Endothelial cell of umbilical vein (primary cell): ENCODE data around the gene IGSF23.

Experiments
- CTCF ChIP-seq, 2 donors: IDR thresholded peaks; 1 replicate in 1 of 2; 2 replicates in 1 of 2; pipeline ENCODE4 v1.5.1; 2011; ENCODE audit warnings: low read length in 2 of 2, mild to moderate bottlenecking in 2 of 2, moderate library complexity in 2 of 2, control low read depth in 1 of 2, inconsistent platforms in 1 of 2, low read depth in 1 of 2; ENCODE audit not compliant: insufficient read depth in 1 of 2; ENCODE audit errors: extremely low read depth in 1 of 2
- POLR2A ChIP-seq: IDR thresholded peaks from 2 replicates; pipeline ENCODE4 v1.6.1; 2012; ENCODE audit warnings: low read depth, mild to moderate bottlenecking, control low read depth, low read length
- POLR2AphosphoS5 ChIP-seq: IDR thresholded peaks from 2 replicates; pipeline ENCODE4 v1.6.1; 2012; ENCODE audit warnings: low read depth, mild to moderate bottlenecking, control low read depth, low read length, moderate library complexity; ENCODE audit not compliant: insufficient read depth

GRCh38 chr19:44611812-44612295, 1.5 kb upstream of the IGSF23 start:
- no peak for TF ChIP-seq CTCF (IDR thresholded peaks at IDR 0.05; ENCODE audit: extremely low read depth in 1 of 2, insufficient read depth in 1 of 2, low read depth in 1 of 2, low read length in 2 of 2)
- no peak for TF ChIP-seq POLR2A
- TF ChIP-seq POLR2AphosphoS5: no peak
